Skeletal muscle tissue (tissue), 5 donors: ENCODE results near the gene CNTNAP2. TPM values are rescaled to one million over a fixed set of nuclear protein-coding genes. Genes with fewer than 3 reads are reported as not detected.
"Not testable (repeated sequence)": the region's sequence is repeated elsewhere in the genome, so short reads cannot be mapped to it uniquely, and the experiment has no call there.

Source experiments
- H3K27ac ChIP-seq: one replicate; pipeline ENCODE4 v1.7.0; 2013; ENCODE audit warnings: mild to moderate bottlenecking, low read depth, low read length, inconsistent platforms
- H3K27me3 ChIP-seq, 3 donors: one replicate each; pipeline ENCODE4 v1.7.0; 2013; ENCODE audit warnings: low read length in 3 of 3; ENCODE audit not compliant: control insufficient read depth in 3 of 3, insufficient read depth in 3 of 3
- H3K36me3 ChIP-seq, 3 donors: one replicate each; pipeline ENCODE4 v1.7.0; 2013; ENCODE audit warnings: low read length in 3 of 3; ENCODE audit not compliant: control insufficient read depth in 3 of 3, insufficient read depth in 3 of 3
- H3K4me1 ChIP-seq, 3 donors: one replicate each; pipeline ENCODE4 v1.7.0; 2013; ENCODE audit warnings: low read length in 3 of 3, mild to moderate bottlenecking in 3 of 3; ENCODE audit not compliant: control insufficient read depth in 3 of 3, insufficient read depth in 3 of 3
- H3K4me3 ChIP-seq, 3 donors: one replicate each; pipeline ENCODE4 v1.7.0; 2013; ENCODE audit warnings: low read length in 3 of 3
- H3K9ac ChIP-seq, 3 donors: one replicate each; pipeline ENCODE4 v1.7.0; 2013; ENCODE audit warnings: low read length in 3 of 3, mild to moderate bottlenecking in 3 of 3, moderate library complexity in 2 of 3, low read depth in 1 of 3
- H3K9me3 ChIP-seq, 3 donors: one replicate each; pipeline ENCODE4 v1.7.0; 2013; ENCODE audit warnings: low read length in 3 of 3; ENCODE audit not compliant: control insufficient read depth in 3 of 3
- small RNA-seq: library from RNA; depleted of rRNA; stranded (forward); fragments of <200 nt; gene quantifications from one replicate; pipeline ENCODE3, GENCODE V24; 2014
- total RNA-seq: library from RNA; depleted of rRNA; stranded (reverse); fragments of >200 nt; gene quantifications from one replicate; pipeline ENCODE4 v1.2.3, GENCODE V29; 2014
- donor health status: Osteomylitis.

Gene CNTNAP2
- total RNA-seq, 1 donor from 2014 or later = 14.1 TPM

DNA sequence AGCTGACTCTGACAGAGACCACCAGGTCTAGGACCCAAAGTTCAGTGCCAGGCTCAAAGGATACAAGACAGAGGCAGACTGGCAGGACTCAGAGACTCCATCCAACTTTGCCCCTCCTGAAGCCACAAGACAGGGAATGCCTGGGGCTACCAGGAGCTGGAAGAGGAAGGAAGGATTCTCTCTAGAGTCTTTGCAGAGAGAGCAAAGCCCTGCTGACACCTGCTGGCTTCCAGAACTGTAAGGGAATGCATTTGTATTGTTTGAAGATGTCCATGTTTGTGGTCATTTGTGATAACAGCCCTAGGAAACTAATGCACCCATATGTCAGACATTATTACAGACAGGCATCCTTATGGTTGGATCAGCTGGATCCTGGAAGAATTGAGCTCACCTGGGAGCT lies 2341.7 kb downstream of the CNTNAP2 start:
- H3K9ac ChIP-seq = no peak overlapping the region
- peaks cover 0 to 2% (median 0%) of the 10 kb centered on the region in 3 donors for H3K9me3 ChIP-seq
- H3K27me3 ChIP-seq = peaks cover 0 to 3% (median 0%) of the 10 kb centered on the region in 3 donors
- no peaks in the 10 kb centered on the region for H3K36me3 ChIP-seq
- H3K4me1 ChIP-seq = no peaks in the 10 kb centered on the region
- no peak overlapping the region for H3K4me3 ChIP-seq
- H3K27ac ChIP-seq = no peak overlapping the region

DNA sequence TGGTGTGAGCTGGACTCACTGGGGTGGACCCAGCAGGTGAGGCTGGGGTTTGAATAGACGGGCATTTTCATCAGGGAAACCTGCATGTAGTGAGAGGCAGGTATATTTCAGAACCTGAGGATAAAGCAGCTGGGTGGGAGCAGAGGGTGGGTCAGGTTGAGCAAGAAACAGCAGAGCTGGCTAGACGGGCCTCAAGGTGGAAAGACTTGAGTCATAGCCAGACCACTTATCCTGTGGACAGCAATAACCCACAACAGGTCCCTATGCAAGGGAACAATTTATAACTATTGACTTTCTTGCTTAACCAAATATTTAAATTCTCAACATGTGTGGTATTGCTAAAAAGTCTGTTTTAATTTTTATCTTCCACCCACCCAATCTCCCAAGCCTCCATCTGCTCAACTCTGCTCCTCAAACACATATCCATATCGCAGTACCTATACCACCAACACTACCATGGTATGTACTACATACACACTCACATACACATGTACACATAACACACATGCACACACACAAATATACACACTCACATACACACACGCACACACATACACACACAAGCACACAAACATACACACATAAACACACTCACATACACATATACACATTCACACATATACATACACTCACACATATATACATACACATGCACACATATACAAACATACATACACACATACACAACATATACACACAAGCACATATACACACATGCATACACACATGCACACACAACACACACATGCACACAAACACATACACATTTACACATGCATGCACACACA lies 2345.0 kb downstream of the CNTNAP2 start:
- Histone ChIP-seq H3K27me3 (peaks cover 0 to 3% (median 0%) of the 10 kb centered on the region in 3 donors), H3K36me3 (no peaks in the 10 kb centered on the region), H3K4me1 (no peaks in the 10 kb centered on the region), H3K9ac (no peak overlapping the region), H3K27ac (no peak overlapping the region), H3K9me3 (peaks cover 0 to 2% (median 0%) of the 10 kb centered on the region in 3 donors), H3K4me3 (no peak overlapping the region)

DNA sequence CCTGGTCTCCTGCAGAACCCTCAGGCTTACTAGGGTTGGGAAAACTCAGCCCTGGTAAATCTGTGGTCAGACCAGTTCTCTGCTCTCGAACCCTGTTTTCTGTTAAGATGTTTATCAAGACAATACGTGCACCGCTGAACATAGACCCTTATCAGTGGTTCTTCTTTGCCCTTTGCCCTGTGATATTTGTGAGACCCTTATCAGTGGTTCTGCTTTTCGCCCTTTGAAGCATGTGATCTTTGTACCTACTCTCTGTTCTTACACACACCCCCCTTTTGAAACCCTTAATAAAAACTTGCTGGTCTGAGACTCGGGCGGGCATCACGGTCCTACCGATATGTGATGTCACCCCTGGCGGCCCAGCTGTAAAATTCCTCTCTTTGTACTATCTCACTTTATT lies 2346.2 kb downstream of the CNTNAP2 start:
- H3K27me3 ChIP-seq, H3K36me3 ChIP-seq, H3K27ac ChIP-seq, H3K4me1 ChIP-seq, H3K4me3 ChIP-seq, H3K9me3 ChIP-seq, H3K9ac ChIP-seq: not testable (repeated sequence)

- Histone ChIP-seq H3K36me3 (no peaks in the 10 kb centered on the region), H3K9me3 (peaks cover 0 to 2% (median 0%) of the 10 kb centered on the region in 3 donors), H3K27me3 (no peaks in the 10 kb centered on the region), H3K4me1 (no peaks in the 10 kb centered on the region), H3K9ac (no peak overlapping the region), H3K27ac (no peak overlapping the region), H3K4me3 (no peak overlapping the region)
Observed at GRCh38 chr7:148463210-148463609, 2346.6 kb downstream of the CNTNAP2 start.

GRCh38 chr7:148464947-148465346 lies 2348.3 kb downstream of the CNTNAP2 start:
- H3K36me3 ChIP-seq = no peaks in the 10 kb centered on the region
- H3K27ac ChIP-seq = no peak overlapping the region
- H3K9me3 ChIP-seq = peaks cover 0 to 2% (median 0%) of the 10 kb centered on the region in 3 donors
- H3K9ac ChIP-seq = no peak overlapping the region
- H3K27me3 ChIP-seq = no peaks in the 10 kb centered on the region
- H3K4me1 ChIP-seq = no peaks in the 10 kb centered on the region
- H3K4me3 ChIP-seq = no peak overlapping the region

- H3K4me3 ChIP-seq, H3K27ac ChIP-seq, H3K9ac ChIP-seq, H3K27me3 ChIP-seq, H3K9me3 ChIP-seq, H3K4me1 ChIP-seq, H3K36me3 ChIP-seq: not testable (repeated sequence)
Observed at GRCh38 chr7:148465441-148465840, 2348.8 kb downstream of the CNTNAP2 start.

- no peaks in the 10 kb centered on the region for H3K4me1 ChIP-seq
- H3K9ac ChIP-seq = no peak overlapping the region
- H3K36me3 ChIP-seq = no peaks in the 10 kb centered on the region
- peaks cover 0 to 2% (median 0%) of the 10 kb centered on the region in 3 donors for H3K9me3 ChIP-seq
- H3K27ac ChIP-seq = no peak overlapping the region
- H3K4me3 ChIP-seq = no peak overlapping the region
- H3K27me3 ChIP-seq = no peaks in the 10 kb centered on the region
Observed at GRCh38 chr7:148466120-148466519, 2349.5 kb downstream of the CNTNAP2 start.

- no peaks in the 10 kb centered on the region for H3K36me3 ChIP-seq
- H3K9ac ChIP-seq = no peak overlapping the region
- H3K4me3 ChIP-seq = no peak overlapping the region
- H3K27me3 ChIP-seq = no peaks in the 10 kb centered on the region
- no peak overlapping the region for H3K27ac ChIP-seq
- no peaks in the 10 kb centered on the region for H3K4me1 ChIP-seq
- H3K9me3 ChIP-seq = no peaks in the 10 kb centered on the region
Observed at GRCh38 chr7:148468700-148469098, 2352.1 kb downstream of the CNTNAP2 start.

Small RNA genes within 50 kb of the gene (small RNA-seq; reads per million reads assigned to genes)
- gene AC005518.2 (not detected), gene MIR548F4 (not detected), gene RANP2 (not detected), gene RF00012 (not detected), gene RF00019 (not detected), gene RF02271 (not detected), gene RN7SL456P (not detected), gene RN7SL72P (not detected), gene RNA5SP249 (not detected), gene RNU6-1184P (not detected)
